ENCODE data around the gene DMPK.
A peak's percentile ranks its signal among the peaks of the same experiment; 100 is the strongest.

DMPK gene

GRCh38 chr19:45768984-45769782 is 13.1 kb downstream of the DMPK start, which contains the start of gene SIX5:
SIX5 (minus strand) TSS chr19:45769252; CDS start chr19:45768844, 408 bp downstream.
- peak within 1 kb of the TSS; percentile 44 for H3K4ac ChIP-seq (ENCODE audit: low read depth, low read length)
- DNase-seq = peak; percentile 99
- H3K9me3 ChIP-seq (ENCODE audit: insufficient read depth, low read depth, low read length) = no peaks in the 10 kb centered on the region
- no CpG with 5 or more reads among the region's 70 CpGs for WGBS (ENCODE audit: extremely low coverage, insufficient coverage, insufficient read length)
- H4K91ac ChIP-seq (ENCODE audit: low read depth, low read length) = peak within 1 kb of the TSS; percentile 91
- H3K14ac ChIP-seq (ENCODE audit: low read length) = peak within 1 kb of the TSS; percentile 83
- peaks cover 13% of the 10 kb centered on the region for H3K79me2 ChIP-seq (ENCODE audit: control insufficient read depth, insufficient read depth, low read length, poor library complexity)
- peak within 1 kb of the TSS; percentile 67 for H2AK5ac ChIP-seq (ENCODE audit: low read length)
- H3K4me2 ChIP-seq (ENCODE audit: low read length) = peak within 1 kb of the TSS; percentile 99
- H4K8ac ChIP-seq (ENCODE audit: low read depth, low read length) = peak within 1 kb of the TSS; percentile 86
- peak within 1 kb of the TSS; percentile 69 for H2BK5ac ChIP-seq (ENCODE audit: low read depth, low read length, poor library complexity)
- H3K4me3 ChIP-seq (ENCODE audit: low read depth, low read length) = peak within 1 kb of the TSS; percentile 73
- peak within 1 kb of the TSS; percentile 50 for H2AFZ ChIP-seq (ENCODE audit: insufficient read depth, low read length, poor library complexity)
- peaks cover 13 to 23% of the 10 kb centered on the region in 2 experiments for H3K4me1 ChIP-seq (ENCODE audit: control insufficient read depth in 1 of 2, insufficient read depth in 2 of 2, low read length in 2 of 2)
- no peak within 1 kb of the TSS for H3K23ac ChIP-seq (ENCODE audit: low read length)
- peaks cover 14 to 16% of the 10 kb centered on the region in 2 experiments for H3K36me3 ChIP-seq (ENCODE audit: control insufficient read depth in 1 of 2, insufficient read depth in 2 of 2, low read length in 2 of 2)
- peak within 1 kb of the TSS; percentile 84 for H3K9ac ChIP-seq (ENCODE audit: low read length)
- no peaks in the 10 kb centered on the region for H3K27me3 ChIP-seq (ENCODE audit: insufficient read depth, low read length)
- H2BK12ac ChIP-seq (ENCODE audit: low read length) = peak within 1 kb of the TSS; percentile 10
- H3K18ac ChIP-seq (ENCODE audit: low read length) = peak within 1 kb of the TSS; percentile 77
- H3K79me1 ChIP-seq (ENCODE audit: low read length) = peaks cover 27% of the 10 kb centered on the region
- H4K12ac ChIP-seq (ENCODE audit: low read depth, low read length) = peak within 1 kb of the TSS; percentile 71
- peak within 1 kb of the TSS; percentile 59 for H2BK120ac ChIP-seq (ENCODE audit: insufficient read depth, low read length, poor library complexity)
- peak within 1 kb of the TSS; percentile 91 for H3K27ac ChIP-seq (ENCODE audit: low read depth, low read length)

GRCh38 chr19:45768655-45768983 is 13.7 kb downstream of the DMPK start:
- Histone ChIP-seq H3K9me3 (ENCODE audit: insufficient read depth, low read depth, low read length) (no peaks in the 10 kb centered on the region), H3K18ac (ENCODE audit: low read length) (peak overlapping the region; percentile 5), H3K4me1 (ENCODE audit: control insufficient read depth in 1 of 2, insufficient read depth in 2 of 2, low read length in 2 of 2) (peaks cover 13 to 23% of the 10 kb centered on the region in 2 experiments), H3K23ac (ENCODE audit: low read length) (no peak overlapping the region), H3K36me3 (ENCODE audit: control insufficient read depth in 1 of 2, insufficient read depth in 2 of 2, low read length in 2 of 2) (peaks cover 14 to 16% of the 10 kb centered on the region in 2 experiments), H2AK5ac (ENCODE audit: low read length) (no peak overlapping the region), H3K9ac (ENCODE audit: low read length) (peak overlapping the region; percentile 73), H2AFZ (ENCODE audit: insufficient read depth, low read length, poor library complexity) (no peak overlapping the region), H3K4me3 (ENCODE audit: low read depth, low read length) (peak overlapping the region; percentile 73), H4K12ac (ENCODE audit: low read depth, low read length) (peak overlapping the region; percentile 17), H4K8ac (ENCODE audit: low read depth, low read length) (peak overlapping the region; percentile 21), H3K4me2 (ENCODE audit: low read length) (peak overlapping the region; percentile 99), H2BK5ac (ENCODE audit: low read depth, low read length, poor library complexity) (peak overlapping the region; percentile 18), H3K79me2 (ENCODE audit: control insufficient read depth, insufficient read depth, low read length, poor library complexity) (peaks cover 13% of the 10 kb centered on the region), H2BK12ac (ENCODE audit: low read length) (no peak overlapping the region), H4K91ac (ENCODE audit: low read depth, low read length) (peak overlapping the region; percentile 59), H2BK120ac (ENCODE audit: insufficient read depth, low read length, poor library complexity) (peak overlapping the region; percentile 15), H3K79me1 (ENCODE audit: low read length) (peaks cover 27% of the 10 kb centered on the region), H3K4ac (ENCODE audit: low read depth, low read length) (peak overlapping the region; percentile 3), H3K27me3 (ENCODE audit: insufficient read depth, low read length) (no peaks in the 10 kb centered on the region), H3K27ac (ENCODE audit: low read depth, low read length) (peak overlapping the region; percentile 76), H3K14ac (ENCODE audit: low read length) (peak overlapping the region; percentile 37)
- no CpG with 5 or more reads among the region's 33 CpGs for WGBS (ENCODE audit: extremely low coverage, insufficient coverage, insufficient read length)
- DNase-seq = peak; percentile 28 to 58

- Histone ChIP-seq H3K4me2 (ENCODE audit: low read length) (peak overlapping the region; percentile 99), H4K91ac (ENCODE audit: low read depth, low read length) (peak overlapping the region; percentile 59), H2BK12ac (ENCODE audit: low read length) (no peak overlapping the region), H3K9ac (ENCODE audit: low read length) (peak overlapping the region; percentile 79), H3K27ac (ENCODE audit: low read depth, low read length) (peak overlapping the region; percentile 76), H2AK5ac (ENCODE audit: low read length) (peak overlapping the region; percentile 67), H3K4me3 (ENCODE audit: low read depth, low read length) (peak overlapping the region; percentile 73), H3K4me1 (ENCODE audit: control insufficient read depth in 1 of 2, insufficient read depth in 2 of 2, low read length in 2 of 2) (peaks cover 13 to 23% of the 10 kb centered on the region in 2 experiments), H4K12ac (ENCODE audit: low read depth, low read length) (peak overlapping the region; percentile 17), H3K27me3 (ENCODE audit: insufficient read depth, low read length) (no peaks in the 10 kb centered on the region), H3K18ac (ENCODE audit: low read length) (peak overlapping the region; percentile 77), H3K36me3 (ENCODE audit: control insufficient read depth in 1 of 2, insufficient read depth in 2 of 2, low read length in 2 of 2) (peaks cover 13 to 14% of the 10 kb centered on the region in 2 experiments), H3K14ac (ENCODE audit: low read length) (peak overlapping the region; percentile 78), H3K4ac (ENCODE audit: low read depth, low read length) (peak overlapping the region; percentile 44), H3K23ac (ENCODE audit: low read length) (no peak overlapping the region), H2BK5ac (ENCODE audit: low read depth, low read length, poor library complexity) (peak overlapping the region; percentile 17), H4K8ac (ENCODE audit: low read depth, low read length) (peak overlapping the region; percentile 21), H2AFZ (ENCODE audit: insufficient read depth, low read length, poor library complexity) (peak overlapping the region; percentile 2), H3K79me1 (ENCODE audit: low read length) (peaks cover 27% of the 10 kb centered on the region), H3K9me3 (ENCODE audit: insufficient read depth, low read depth, low read length) (no peaks in the 10 kb centered on the region), H2BK120ac (ENCODE audit: insufficient read depth, low read length, poor library complexity) (peak overlapping the region; percentile 29), H3K79me2 (ENCODE audit: control insufficient read depth, insufficient read depth, low read length, poor library complexity) (peaks cover 13% of the 10 kb centered on the region)
- peak; percentile 60 to 71 for DNase-seq
- no CpG with 5 or more reads among the region's 102 CpGs for WGBS (ENCODE audit: extremely low coverage, insufficient coverage, insufficient read length)
These were observed 14.2 kb downstream of the DMPK start for GRCh38 chr19:45767881-45768654.

DNA sequence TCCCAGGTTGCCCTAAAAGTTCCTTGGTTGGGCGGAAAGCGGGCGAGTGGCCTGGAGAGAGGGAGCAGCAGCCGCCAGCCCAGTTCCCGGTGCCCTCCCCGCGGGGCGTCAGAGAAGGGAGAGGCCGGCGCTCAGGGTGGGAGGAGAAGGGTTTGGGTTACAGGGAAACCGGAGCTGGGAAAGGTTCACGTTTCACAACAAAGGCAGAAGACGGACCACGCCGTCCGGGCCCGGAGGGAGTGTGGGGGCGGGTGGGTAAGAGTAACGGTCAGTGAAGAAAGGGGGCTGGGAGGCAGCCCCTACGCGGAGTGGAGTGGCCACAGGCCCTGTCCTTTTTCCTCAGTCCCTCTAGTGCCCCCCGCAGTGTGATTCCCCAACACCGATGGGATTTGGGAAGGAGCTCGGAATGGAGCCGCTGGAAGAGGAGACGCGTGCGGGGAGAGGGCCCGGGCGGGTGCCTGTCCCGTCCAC is 14.8 kb downstream of the DMPK start:
- H2BK5ac ChIP-seq (ENCODE audit: low read depth, low read length, poor library complexity) = peak overlapping the region; percentile 7
- H3K4me3 ChIP-seq (ENCODE audit: low read depth, low read length) = peak overlapping the region; percentile 73
- peaks cover 9 to 10% of the 10 kb centered on the region in 2 experiments for H3K36me3 ChIP-seq (ENCODE audit: control insufficient read depth in 1 of 2, insufficient read depth in 2 of 2, low read length in 2 of 2)
- peak; percentile 54 to 74 for DNase-seq
- H3K4me2 ChIP-seq (ENCODE audit: low read length) = peak overlapping the region; percentile 99
- peak overlapping the region; percentile 50 for H4K8ac ChIP-seq (ENCODE audit: low read depth, low read length)
- peak overlapping the region; percentile 59 for H4K91ac ChIP-seq (ENCODE audit: low read depth, low read length)
- H3K18ac ChIP-seq (ENCODE audit: low read length) = peak overlapping the region; percentile 77
- H3K27ac ChIP-seq (ENCODE audit: low read depth, low read length) = peak overlapping the region; percentile 36
- no peaks in the 10 kb centered on the region for H3K27me3 ChIP-seq (ENCODE audit: insufficient read depth, low read length)
- H3K23ac ChIP-seq (ENCODE audit: low read length) = no peak overlapping the region
- H3K4me1 ChIP-seq (ENCODE audit: control insufficient read depth in 1 of 2, insufficient read depth in 2 of 2, low read length in 2 of 2) = peaks cover 13 to 23% of the 10 kb centered on the region in 2 experiments
- no CpG with 5 or more reads among the region's 31 CpGs for whole genome bisulfite sequencing (ENCODE audit: extremely low coverage, insufficient coverage, insufficient read length)
- H2BK120ac ChIP-seq (ENCODE audit: insufficient read depth, low read length, poor library complexity) = peak overlapping the region; percentile 29
- H3K79me2 ChIP-seq (ENCODE audit: control insufficient read depth, insufficient read depth, low read length, poor library complexity) = peaks cover 13% of the 10 kb centered on the region
- no peak overlapping the region for H2AK5ac ChIP-seq (ENCODE audit: low read length)
- H2BK12ac ChIP-seq (ENCODE audit: low read length) = no peak overlapping the region
- peak overlapping the region; percentile 17 for H3K14ac ChIP-seq (ENCODE audit: low read length)
- peaks cover 27% of the 10 kb centered on the region for H3K79me1 ChIP-seq (ENCODE audit: low read length)
- peak overlapping the region; percentile 11 for H3K4ac ChIP-seq (ENCODE audit: low read depth, low read length)
- peak overlapping the region; percentile 79 for H3K9ac ChIP-seq (ENCODE audit: low read length)
- no peaks in the 10 kb centered on the region for H3K9me3 ChIP-seq (ENCODE audit: insufficient read depth, low read depth, low read length)
- peak overlapping the region; percentile 25 for H4K12ac ChIP-seq (ENCODE audit: low read depth, low read length)
- H2AFZ ChIP-seq (ENCODE audit: insufficient read depth, low read length, poor library complexity) = no peak overlapping the region
